Astrocyte of the spinal cord (primary cell): ENCODE results near the gene SSBP3.

Experiments
- DNase-seq: peaks from one replicate; pipeline ENCODE4 v3.0.0; 2011; ENCODE audit warnings: low read depth, low spot score
- H3K4me3 ChIP-seq: 2 replicates; pipeline ENCODE4 v1.5.1; 2011; ENCODE audit warnings: low read depth, mild to moderate bottlenecking, low read length, moderate library complexity
- CTCF ChIP-seq: IDR thresholded peaks from 2 replicates; pipeline ENCODE4 v1.5.1; 2012; ENCODE audit warnings: low read depth, mild to moderate bottlenecking, low read length, inconsistent platforms
- in situ Hi-C: cut with HindIII; loops from 2 replicates; pipeline ENCODE4 v1.10.0; 2017; ENCODE audit warnings: low sequenced_read_pairs

Gene SSBP3

DNA sequence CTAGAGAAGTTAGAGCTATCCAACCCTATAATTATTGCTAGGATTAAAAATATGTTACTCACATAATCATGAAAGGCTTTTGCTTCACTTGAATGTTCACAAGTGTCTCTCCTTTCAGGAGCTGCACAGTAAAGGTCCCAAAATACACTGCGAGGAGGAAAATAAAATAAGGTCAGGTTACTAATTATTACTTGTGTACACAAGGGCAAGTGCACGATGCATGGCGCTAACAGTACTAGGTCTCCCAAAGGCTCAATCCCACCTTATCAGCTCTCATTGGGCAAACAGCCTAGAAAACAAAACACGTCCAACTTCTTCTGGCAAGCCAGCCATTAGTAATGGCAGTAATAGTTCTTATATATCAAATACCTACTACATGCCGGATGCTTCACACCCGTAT lies 4.4 kb downstream of the SSBP3 start:
- no peak for TF ChIP-seq CTCF
- in situ Hi-C loops: no loop called here
- no peak overlapping the region for H3K4me3 ChIP-seq
- DNase-seq: no peak

GRCh38 chr1:54400329-54400728 lies 5.9 kb downstream of the SSBP3 start:
- no peak for DNase-seq
- no peak for TF ChIP-seq CTCF
- in situ Hi-C loops: no loop called here
- H3K4me3 ChIP-seq: no peak overlapping the region

DNA sequence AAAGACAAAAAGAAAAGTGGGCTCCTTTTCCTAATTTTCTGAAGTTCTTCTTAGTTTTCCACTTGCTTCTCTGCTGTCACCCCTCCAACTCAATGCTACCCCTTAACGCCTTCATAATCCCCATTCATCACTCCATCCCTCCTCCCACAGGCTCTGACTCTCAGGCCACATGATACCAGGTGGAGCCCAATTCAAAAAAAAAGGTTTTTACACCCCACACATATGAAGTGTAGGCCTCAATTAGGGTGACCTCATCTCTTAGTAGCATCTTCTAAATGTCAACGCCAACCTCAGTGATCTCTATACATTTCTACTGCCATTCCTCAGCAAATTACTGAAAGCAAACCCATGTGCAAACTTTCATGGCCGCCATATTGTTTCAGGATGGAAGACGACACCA lies 6.4 kb downstream of the SSBP3 start:
- DNase-seq: no peak
- in situ Hi-C loops: no loop called here
- no peak overlapping the region for H3K4me3 ChIP-seq
- no peak for TF ChIP-seq CTCF

DNA sequence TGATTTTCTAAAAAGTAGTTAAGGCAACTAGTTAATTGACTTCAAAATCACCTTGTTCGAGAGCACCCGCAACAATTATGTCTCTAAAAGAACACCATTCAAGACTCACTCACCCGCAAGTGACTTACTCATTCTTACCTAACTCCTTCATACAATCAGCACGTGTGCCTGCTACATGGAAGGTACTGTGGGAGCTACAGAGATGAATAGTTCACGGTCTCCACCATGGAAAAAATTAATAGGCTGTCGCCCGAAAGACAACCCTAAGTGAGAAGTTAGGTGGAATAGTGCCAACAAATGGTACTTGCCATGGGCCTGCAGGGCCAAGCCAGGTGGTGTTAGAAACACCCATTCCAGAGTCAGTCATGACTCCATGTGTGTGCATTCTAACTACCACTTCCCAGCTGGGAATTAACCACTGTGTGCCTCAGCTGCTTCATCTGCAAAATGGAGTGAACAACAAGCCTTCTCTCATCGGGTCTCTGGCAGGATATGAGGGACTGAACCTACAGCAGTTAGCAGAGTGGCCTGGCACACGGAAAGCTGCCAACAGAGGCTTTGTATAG lies 7.1 kb downstream of the SSBP3 start:
- in situ Hi-C loops: no loop called here
- DNase-seq: no peak
- no peak overlapping the region for H3K4me3 ChIP-seq
- no peak for TF ChIP-seq CTCF

GRCh38 chr1:54397980-54398379 lies 8.2 kb downstream of the SSBP3 start:
- DNase-seq: no peak
- no peak overlapping the region for H3K4me3 ChIP-seq
- in situ Hi-C loops: no loop called here
- no peak for TF ChIP-seq CTCF

DNA sequence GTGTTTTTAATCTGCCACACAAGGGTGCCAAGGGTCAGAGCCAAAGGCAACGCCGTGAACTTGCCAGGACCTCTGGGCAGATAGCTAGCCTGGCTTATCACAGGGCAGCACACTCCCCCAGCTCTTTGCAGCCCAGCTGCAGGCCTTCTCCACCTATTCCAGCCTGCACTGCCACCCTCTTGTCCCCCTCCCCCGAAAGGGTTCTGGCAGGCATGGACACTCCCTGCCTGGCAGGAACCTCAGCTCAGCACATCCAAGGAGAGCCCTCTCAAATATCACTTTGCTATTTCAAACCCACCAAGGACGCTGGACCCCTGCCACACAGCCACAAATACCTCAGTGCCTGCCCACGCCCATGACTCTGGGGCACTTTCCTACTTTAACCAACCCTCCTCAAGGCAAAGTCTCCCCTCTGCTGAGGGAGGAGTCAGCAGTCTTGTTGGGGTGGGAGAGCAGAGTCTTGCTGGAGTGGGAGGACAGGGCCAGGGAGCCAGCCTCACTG lies 9.1 kb downstream of the SSBP3 start:
- no peak for DNase-seq
- TF ChIP-seq CTCF: no peak
- in situ Hi-C loops: no loop called here
- no peak overlapping the region for H3K4me3 ChIP-seq
